ENCODE measurements around the gene FLNB. TPM values are rescaled to one million over a fixed set of nuclear protein-coding genes. Genes with fewer than 3 reads are reported as not detected.

FLNB gene
- total RNA-seq, 1 experiment from 2014 or later, result 580 TPM

DNA sequence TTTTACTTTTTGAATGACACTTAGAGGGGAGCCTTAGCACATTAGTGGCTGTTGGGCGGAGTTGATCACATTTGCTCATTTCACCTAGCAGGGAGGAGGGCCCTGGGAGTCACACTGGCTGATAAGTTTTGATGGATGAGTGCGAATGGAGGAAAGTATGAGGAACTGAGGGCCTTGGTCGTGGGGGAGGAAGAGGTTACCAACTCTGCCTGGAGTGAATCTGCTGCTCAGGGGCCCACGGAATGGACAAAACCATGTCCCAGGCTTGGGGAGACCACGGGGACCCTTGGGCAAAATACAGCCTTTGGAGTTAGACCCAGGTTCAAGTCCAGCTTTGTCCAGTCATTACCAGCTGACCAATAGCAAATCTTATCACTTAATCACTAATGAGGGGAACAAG is 5.1 kb upstream of the FLNB start:
- no peaks in the 10 kb centered on the region for H3K9me3 Mint-ChIP-seq (ENCODE audit: unreplicated experiment)
- no peaks in the 10 kb centered on the region for H3K27me3 Mint-ChIP-seq (ENCODE audit: insufficient read depth, unreplicated experiment)
- peaks cover 12% of the 10 kb centered on the region for H3K36me3 Mint-ChIP-seq (ENCODE audit: insufficient read depth, unreplicated experiment)
- no peak overlapping the region for H3K27ac Mint-ChIP-seq (ENCODE audit: low read depth, unreplicated experiment)
- no TSS peak for BruUV-seq (replicated peaks)
- intact Hi-C loops (cut with micrococcal nuclease), result no loop called here
- CTCF ChIA-PET, result interaction anchor here (0.6 to 1.7 kb wide), 5 partner anchors 31 to 1008 kb away, joined by 3 to 4 read pairs (median 3); no protein-coding TSS in a partner anchor
- H3K4me3 Mint-ChIP-seq (ENCODE audit: unreplicated experiment), result no peak overlapping the region
- TF ChIP-seq, protein P1, sequence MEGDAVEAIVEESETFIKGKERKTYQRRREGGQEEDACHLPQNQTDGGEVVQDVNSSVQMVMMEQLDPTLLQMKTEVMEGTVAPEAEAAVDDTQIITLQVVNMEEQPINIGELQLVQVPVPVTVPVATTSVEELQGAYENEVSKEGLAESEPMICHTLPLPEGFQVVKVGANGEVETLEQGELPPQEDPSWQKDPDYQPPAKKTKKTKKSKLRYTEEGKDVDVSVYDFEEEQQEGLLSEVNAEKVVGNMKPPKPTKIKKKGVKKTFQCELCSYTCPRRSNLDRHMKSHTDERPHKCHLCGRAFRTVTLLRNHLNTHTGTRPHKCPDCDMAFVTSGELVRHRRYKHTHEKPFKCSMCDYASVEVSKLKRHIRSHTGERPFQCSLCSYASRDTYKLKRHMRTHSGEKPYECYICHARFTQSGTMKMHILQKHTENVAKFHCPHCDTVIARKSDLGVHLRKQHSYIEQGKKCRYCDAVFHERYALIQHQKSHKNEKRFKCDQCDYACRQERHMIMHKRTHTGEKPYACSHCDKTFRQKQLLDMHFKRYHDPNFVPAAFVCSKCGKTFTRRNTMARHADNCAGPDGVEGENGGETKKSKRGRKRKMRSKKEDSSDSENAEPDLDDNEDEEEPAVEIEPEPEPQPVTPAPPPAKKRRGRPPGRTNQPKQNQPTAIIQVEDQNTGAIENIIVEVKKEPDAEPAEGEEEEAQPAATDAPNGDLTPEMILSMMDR (IDR thresholded peaks at IDR 0.05; ENCODE audit: unreplicated experiment), result no peak
- POLR2A ChIA-PET, result no interaction called here
- DNase-seq (ENCODE audit: unreplicated experiment), result no peak
- peaks cover 38% of the 10 kb centered on the region for H3K4me1 Mint-ChIP-seq (ENCODE audit: insufficient read depth, unreplicated experiment)

DNA sequence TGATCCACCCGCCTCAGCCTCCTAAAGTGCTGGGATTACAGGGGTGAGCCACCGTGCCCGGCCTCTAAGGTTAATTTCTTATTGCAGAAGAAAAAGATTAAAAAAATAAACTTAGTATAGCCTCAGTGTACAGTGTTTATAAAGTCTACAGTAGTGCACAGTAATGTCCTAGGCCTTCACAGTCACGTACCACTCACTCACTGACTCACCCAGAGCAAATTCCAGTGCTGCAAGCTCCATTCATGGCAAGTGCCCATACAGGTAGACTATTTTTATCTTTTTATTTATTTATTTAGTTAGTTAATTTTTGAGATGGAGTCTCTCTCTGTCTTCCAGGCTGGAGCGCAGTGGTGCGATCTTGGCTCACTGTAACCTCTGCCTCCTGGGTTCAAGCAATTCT is 3.2 kb upstream of the FLNB start:
- POLR2A ChIA-PET, result interaction anchor here (0.6 to 2.3 kb wide), 16 partner anchors 13 to 302 kb away, joined by 3 to 15 read pairs (median 4); partner anchors contain the start of gene HTD2
- peaks cover 27% of the 10 kb centered on the region for H3K4me1 Mint-ChIP-seq (ENCODE audit: insufficient read depth, unreplicated experiment)
- H3K9me3 Mint-ChIP-seq (ENCODE audit: unreplicated experiment), result no peaks in the 10 kb centered on the region
- no peak overlapping the region for H3K4me3 Mint-ChIP-seq (ENCODE audit: unreplicated experiment)
- TF ChIP-seq, protein P1 (IDR thresholded peaks at IDR 0.05; ENCODE audit: unreplicated experiment), result no peak
- no peaks in the 10 kb centered on the region for H3K27me3 Mint-ChIP-seq (ENCODE audit: insufficient read depth, unreplicated experiment)
- DNase-seq (ENCODE audit: unreplicated experiment), result peak; percentile 83
- peaks cover 12% of the 10 kb centered on the region for H3K36me3 Mint-ChIP-seq (ENCODE audit: insufficient read depth, unreplicated experiment)
- peak overlapping the region; percentile 91 for H3K27ac Mint-ChIP-seq (ENCODE audit: low read depth, unreplicated experiment)
- CTCF ChIA-PET, result interaction anchor here (0.6 to 5.6 kb wide), 15 partner anchors 10 to 216 kb away, joined by 3 to 47 read pairs (median 4); no protein-coding TSS in a partner anchor
- intact Hi-C loops (cut with micrococcal nuclease), result loop anchor here (1.0 to 5.0 kb wide), 3 partner anchors 21 to 172 kb away; no protein-coding TSS in a partner anchor
- no TSS peak for BruUV-seq (replicated peaks)

DNA sequence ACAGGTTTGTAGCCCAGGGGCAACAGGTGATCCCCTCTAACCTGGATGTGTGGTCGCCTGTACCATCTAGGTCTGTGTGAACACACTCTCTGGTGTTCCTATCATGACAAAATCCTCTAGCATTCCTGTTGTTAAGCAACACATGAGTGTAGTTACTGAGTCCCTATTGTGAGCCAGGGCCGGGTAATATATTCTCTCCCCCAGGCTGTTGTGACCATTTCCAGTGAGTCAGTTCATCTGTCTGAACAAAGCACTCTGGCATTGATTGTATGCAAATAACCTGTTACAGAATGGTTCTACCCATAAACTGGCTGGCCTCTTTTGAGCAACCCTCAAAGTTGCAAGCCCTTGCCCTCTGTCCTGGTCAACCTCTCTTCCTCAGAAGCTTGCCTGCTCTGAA is 2.6 kb upstream of the FLNB start:
- peaks cover 29% of the 10 kb centered on the region for H3K4me1 Mint-ChIP-seq (ENCODE audit: insufficient read depth, unreplicated experiment)
- H3K4me3 Mint-ChIP-seq (ENCODE audit: unreplicated experiment), result no peak overlapping the region
- ChIA-PET CTCF (interaction anchor here (0.7 to 5.6 kb wide), 10 partner anchors 13 to 294 kb away, joined by 3 to 47 read pairs (median 6); no protein-coding TSS in a partner anchor), POLR2A (interaction anchor here (0.6 to 2.3 kb wide), 10 partner anchors 14 to 301 kb away, joined by 3 to 15 read pairs (median 4); partner anchors contain the start of gene HTD2)
- no peaks in the 10 kb centered on the region for H3K27me3 Mint-ChIP-seq (ENCODE audit: insufficient read depth, unreplicated experiment)
- DNase-seq (ENCODE audit: unreplicated experiment), result peak; percentile 94
- H3K9me3 Mint-ChIP-seq (ENCODE audit: unreplicated experiment), result no peaks in the 10 kb centered on the region
- peak overlapping the region; percentile 91 for H3K27ac Mint-ChIP-seq (ENCODE audit: low read depth, unreplicated experiment)
- TF ChIP-seq, protein P1 (IDR thresholded peaks at IDR 0.05; ENCODE audit: unreplicated experiment), result no peak
- intact Hi-C loops (cut with micrococcal nuclease), result loop anchor here (1.0 to 5.0 kb wide), 3 partner anchors 21 to 172 kb away; no protein-coding TSS in a partner anchor
- BruUV-seq (replicated peaks), result no TSS peak
- peaks cover 12% of the 10 kb centered on the region for H3K36me3 Mint-ChIP-seq (ENCODE audit: insufficient read depth, unreplicated experiment)

DNA sequence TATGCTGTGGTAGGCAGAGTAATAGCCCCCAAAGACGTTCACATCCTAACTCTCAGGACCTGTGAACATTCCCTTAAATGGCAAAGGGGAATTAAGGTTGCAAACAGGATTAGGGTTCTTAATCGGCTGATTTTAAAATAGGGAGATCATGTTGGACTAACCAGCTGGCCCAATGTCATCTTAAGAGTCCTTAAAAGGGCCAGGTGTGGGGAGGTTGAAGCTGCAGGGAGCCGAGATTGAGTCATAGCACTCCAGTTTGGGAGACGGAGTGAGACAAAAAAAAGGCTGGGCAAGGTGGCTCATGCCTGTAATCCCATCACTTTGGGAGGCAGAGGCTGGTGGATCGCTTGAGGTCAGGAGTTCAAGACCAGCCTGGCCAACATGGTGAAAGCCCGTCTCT is 1.6 kb upstream of the FLNB start:
- Mint-ChIP-seq H3K27me3 (ENCODE audit: insufficient read depth, unreplicated experiment) (no peaks in the 10 kb centered on the region), H3K36me3 (ENCODE audit: insufficient read depth, unreplicated experiment) (peaks cover 12% of the 10 kb centered on the region), H3K4me1 (ENCODE audit: insufficient read depth, unreplicated experiment) (peaks cover 32% of the 10 kb centered on the region), H3K9me3 (ENCODE audit: unreplicated experiment) (no peaks in the 10 kb centered on the region), H3K27ac (ENCODE audit: low read depth, unreplicated experiment) (peak overlapping the region; percentile 91), H3K4me3 (ENCODE audit: unreplicated experiment) (peak overlapping the region; percentile 12)
- ChIA-PET CTCF (interaction anchor here (0.5 to 5.6 kb wide), 12 partner anchors 12 to 293 kb away, joined by 3 to 47 read pairs (median 5); no protein-coding TSS in a partner anchor), POLR2A (interaction anchor here (1.8 to 7.8 kb wide), 3 partner anchors 8 to 45 kb away, joined by 10 to 98 read pairs (median 12); no protein-coding TSS in a partner anchor)
- intact Hi-C loops (cut with micrococcal nuclease), result loop anchor here (5.0 kb wide), 2 partner anchors 139 to 171 kb away; no protein-coding TSS in a partner anchor
- DNase-seq (ENCODE audit: unreplicated experiment), result peak; percentile 63
- TF ChIP-seq, protein P1 (IDR thresholded peaks at IDR 0.05; ENCODE audit: unreplicated experiment), result no peak
- BruUV-seq (replicated peaks), result no TSS peak
